ENCODE measurements around the gene EIF4E1B.

Gene EIF4E1B

GRCh38 chr5:176616511-176616910, 14.0 kb upstream of the EIF4E1B start:
- no peak for TF ChIP-seq ZC3H10 (CRISPR knock-in tag; IDR thresholded peaks at IDR 0.05)
- no peak for TF ChIP-seq ZNF565 (CRISPR knock-in tag; conservative IDR thresholded peaks at IDR 0.05; ENCODE audit: low read depth)
- TF ChIP-seq POU6F1 (CRISPR knock-in tag; IDR thresholded peaks at IDR 0.05; ENCODE audit: borderline replicate concordance, low read depth) = no peak
- no peak for TF ChIP-seq ZFP30 (CRISPR knock-in tag; IDR thresholded peaks at IDR 0.05)
- no peak for TF ChIP-seq CREB5 (CRISPR knock-in tag; IDR thresholded peaks at IDR 0.05; ENCODE audit: low read depth)
- no peak for TF ChIP-seq CSDC2 (CRISPR knock-in tag; IDR thresholded peaks at IDR 0.05)
- no peak for TF ChIP-seq ZNF8 (CRISPR knock-in tag; IDR thresholded peaks at IDR 0.05)
- no peak for TF ChIP-seq ISL1 (CRISPR knock-in tag; IDR thresholded peaks at IDR 0.05)
- no peak for TF ChIP-seq TOX (CRISPR knock-in tag; IDR thresholded peaks at IDR 0.05; ENCODE audit: borderline replicate concordance)
- TF ChIP-seq SNAI2 (CRISPR knock-in tag; IDR thresholded peaks at IDR 0.05) = no peak
- no peak for TF ChIP-seq PPARA (CRISPR knock-in tag; IDR thresholded peaks at IDR 0.05; ENCODE audit: borderline replicate concordance)
- ATAC-seq = no peak

GRCh38 chr5:176618783-176619182, 11.7 kb upstream of the EIF4E1B start:
- no peak for ATAC-seq
- no peak for TF ChIP-seq ISL1 (CRISPR knock-in tag; IDR thresholded peaks at IDR 0.05)
- no peak for TF ChIP-seq TOX (CRISPR knock-in tag; IDR thresholded peaks at IDR 0.05; ENCODE audit: borderline replicate concordance)
- TF ChIP-seq ZNF8 (CRISPR knock-in tag; IDR thresholded peaks at IDR 0.05) = no peak
- TF ChIP-seq ZNF70 (CRISPR knock-in tag; IDR thresholded peaks at IDR 0.05) = no peak
- no peak for TF ChIP-seq ZFP30 (CRISPR knock-in tag; IDR thresholded peaks at IDR 0.05)
- no peak for TF ChIP-seq CSRNP3 (CRISPR knock-in tag; IDR thresholded peaks at IDR 0.05)
- TF ChIP-seq PPARA (CRISPR knock-in tag; IDR thresholded peaks at IDR 0.05; ENCODE audit: borderline replicate concordance) = no peak
- no peak for TF ChIP-seq PATZ1 (CRISPR knock-in tag; IDR thresholded peaks at IDR 0.05; ENCODE audit: borderline replicate concordance)
- no peak for TF ChIP-seq ESRRG (CRISPR knock-in tag; IDR thresholded peaks at IDR 0.05)
- TF ChIP-seq ZNF565 (CRISPR knock-in tag; conservative IDR thresholded peaks at IDR 0.05; ENCODE audit: low read depth) = no peak
- TF ChIP-seq TCF4 (CRISPR knock-in tag; IDR thresholded peaks at IDR 0.05; ENCODE audit: borderline replicate concordance) = no peak
- TF ChIP-seq BACH2 (CRISPR knock-in tag; IDR thresholded peaks at IDR 0.05; ENCODE audit: borderline replicate concordance) = no peak
- no peak for TF ChIP-seq OSR1 (CRISPR knock-in tag; IDR thresholded peaks at IDR 0.05)
- TF ChIP-seq ZFP3 (CRISPR knock-in tag; IDR thresholded peaks at IDR 0.05) = no peak

GRCh38 chr5:176619203-176619568, 11.3 kb upstream of the EIF4E1B start:
- TF ChIP-seq RARB (CRISPR knock-in tag; IDR thresholded peaks at IDR 0.05) = no peak
- no peak for TF ChIP-seq ZNF70 (CRISPR knock-in tag; IDR thresholded peaks at IDR 0.05)
- no peak for TF ChIP-seq POU6F1 (CRISPR knock-in tag; IDR thresholded peaks at IDR 0.05; ENCODE audit: borderline replicate concordance, low read depth)
- no peak for TF ChIP-seq CSDC2 (CRISPR knock-in tag; IDR thresholded peaks at IDR 0.05)
- no peak for TF ChIP-seq CSRNP3 (CRISPR knock-in tag; IDR thresholded peaks at IDR 0.05)
- TF ChIP-seq BACH2 (CRISPR knock-in tag; IDR thresholded peaks at IDR 0.05; ENCODE audit: borderline replicate concordance) = no peak
- TF ChIP-seq SNAI2 (CRISPR knock-in tag; IDR thresholded peaks at IDR 0.05) = no peak
- no peak for TF ChIP-seq ZNF8 (CRISPR knock-in tag; IDR thresholded peaks at IDR 0.05)
- peak; percentile 94 for ATAC-seq
